SH-SY5Y (cell line): ENCODE data around the gene ICOS.

Experiments used
- GATA2 ChIP-seq: IDR thresholded peaks from 2 replicates; pipeline ENCODE4 v1.6.1; 2011; ENCODE audit warnings: mild to moderate bottlenecking, low read depth, low read length
- GATA3 ChIP-seq: IDR thresholded peaks from 2 replicates; pipeline ENCODE4 v1.6.1; 2011; ENCODE audit warnings: low read depth, mild to moderate bottlenecking, low read length, moderate library complexity

DNA sequence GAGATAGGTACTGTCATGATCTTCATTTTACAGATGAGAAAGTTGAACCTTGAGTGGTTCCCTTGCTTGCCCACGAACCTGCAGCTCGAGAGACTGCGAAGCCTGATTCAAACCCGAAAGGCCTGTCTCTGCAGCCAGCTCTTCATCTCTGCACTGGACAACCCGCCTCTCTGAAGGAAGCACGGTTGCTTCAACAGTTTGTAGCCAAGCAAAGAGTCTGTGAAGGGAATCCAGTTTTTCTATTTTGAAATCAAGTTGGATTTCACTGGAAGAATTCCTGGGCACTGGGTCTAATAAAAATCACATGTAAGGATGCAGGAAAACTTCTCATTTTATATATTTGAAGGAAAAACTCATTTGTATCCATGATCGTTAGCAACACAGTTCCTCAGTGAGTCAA is 21.3 kb upstream of the ICOS start:
- no peak for TF ChIP-seq GATA3
- no peak for TF ChIP-seq GATA2
